Bronchial epithelial cell (primary cell): ENCODE results near the gene SLC38A1. TPM values are rescaled to one million over a fixed set of nuclear protein-coding genes. Genes with fewer than 3 reads are reported as not detected.
A peak's percentile ranks its signal among the peaks of the same experiment; 100 is the strongest.

Source experiments
- DNase-seq: peaks from one replicate; pipeline ENCODE4 v3.0.0-alpha.2; 2010; ENCODE audit warnings: low read depth
- FAIRE-seq: peaks from 2 replicates; lab custom pipeline; 2011; peaks lifted over from hg19 to GRCh38; lab: Jason Lieb, UNC
- H3K27me3 ChIP-seq: 2 replicates; pipeline ENCODE4 v1.5.1; 2011; ENCODE audit warnings: low read length; ENCODE audit not compliant: control insufficient read depth, insufficient read depth
- H3K36me3 ChIP-seq: 2 replicates; pipeline ENCODE4 v1.5.1; 2011; ENCODE audit warnings: low read length; ENCODE audit not compliant: control insufficient read depth, insufficient read depth
- H3K4me3 ChIP-seq: 2 replicates; pipeline ENCODE4 v1.5.1; 2011; ENCODE audit warnings: mild to moderate bottlenecking, low read depth, low read length, control low read depth
- total RNA-seq: library from RNA; depleted of rRNA; stranded (reverse); fragments of >200 nt; gene quantifications from 2 replicates; pipeline ENCODE4 v1.2.1, GENCODE V29; 2014
- TF ChIP-seq, protein P1 (sequence below): IDR thresholded peaks from 2 replicates; pipeline ENCODE4 v1.5.1; 2011; ENCODE audit warnings: mild to moderate bottlenecking, moderate library complexity, low read length, control low read depth, inconsistent platforms; ENCODE audit not compliant: insufficient read depth, severe bottlenecking

The SLC38A1 gene
- total RNA-seq, 1 donor from 2014 or later: 263 TPM

DNA sequence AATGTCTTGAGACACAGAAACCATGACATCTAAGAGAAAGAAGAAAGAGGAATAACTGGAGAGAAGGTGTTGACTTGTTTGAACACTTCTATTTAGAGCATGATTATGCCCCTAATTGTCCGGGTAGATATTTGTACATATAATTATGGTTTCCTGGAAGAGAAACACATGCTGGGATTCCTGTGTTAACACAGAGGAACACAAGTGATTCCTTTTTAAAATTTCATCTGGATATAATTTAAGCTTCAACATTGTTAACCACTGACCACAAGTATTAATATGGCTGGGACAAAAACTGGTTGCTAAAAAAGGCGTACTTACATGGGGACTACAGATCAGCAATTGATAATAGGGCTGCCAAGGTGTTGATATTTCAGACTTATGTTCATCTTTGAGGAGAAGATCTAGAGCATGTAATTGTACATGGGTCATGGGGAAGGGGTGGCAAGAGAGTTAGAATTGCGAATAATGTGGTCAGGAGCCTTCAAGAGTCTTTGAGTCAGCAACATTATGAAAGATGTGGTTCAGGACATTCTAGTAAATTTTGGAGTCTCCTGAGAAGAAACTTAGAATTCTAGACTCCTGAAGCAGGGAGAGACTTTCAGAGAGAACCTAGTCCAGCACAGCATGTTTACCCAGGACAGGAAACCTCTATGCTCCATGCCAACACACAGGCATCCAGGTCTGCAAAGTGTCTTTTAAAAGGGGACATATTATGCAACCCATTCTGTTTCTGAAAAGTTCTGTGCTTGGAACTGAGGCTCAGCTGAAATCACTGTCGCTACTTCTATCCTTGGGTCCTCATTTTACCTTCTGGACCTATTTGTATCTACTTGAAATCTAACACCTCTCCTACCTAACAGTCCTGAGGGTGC is 56.5 kb downstream of the SLC38A1 start:
- Histone ChIP-seq H3K27me3 (no peaks in the 10 kb centered on the region), H3K4me3 (no peak overlapping the region), H3K36me3 (peaks cover 15% of the 10 kb centered on the region)
- DNase-seq (no peak), FAIRE-seq (no peak)
- TF ChIP-seq, protein P1, sequence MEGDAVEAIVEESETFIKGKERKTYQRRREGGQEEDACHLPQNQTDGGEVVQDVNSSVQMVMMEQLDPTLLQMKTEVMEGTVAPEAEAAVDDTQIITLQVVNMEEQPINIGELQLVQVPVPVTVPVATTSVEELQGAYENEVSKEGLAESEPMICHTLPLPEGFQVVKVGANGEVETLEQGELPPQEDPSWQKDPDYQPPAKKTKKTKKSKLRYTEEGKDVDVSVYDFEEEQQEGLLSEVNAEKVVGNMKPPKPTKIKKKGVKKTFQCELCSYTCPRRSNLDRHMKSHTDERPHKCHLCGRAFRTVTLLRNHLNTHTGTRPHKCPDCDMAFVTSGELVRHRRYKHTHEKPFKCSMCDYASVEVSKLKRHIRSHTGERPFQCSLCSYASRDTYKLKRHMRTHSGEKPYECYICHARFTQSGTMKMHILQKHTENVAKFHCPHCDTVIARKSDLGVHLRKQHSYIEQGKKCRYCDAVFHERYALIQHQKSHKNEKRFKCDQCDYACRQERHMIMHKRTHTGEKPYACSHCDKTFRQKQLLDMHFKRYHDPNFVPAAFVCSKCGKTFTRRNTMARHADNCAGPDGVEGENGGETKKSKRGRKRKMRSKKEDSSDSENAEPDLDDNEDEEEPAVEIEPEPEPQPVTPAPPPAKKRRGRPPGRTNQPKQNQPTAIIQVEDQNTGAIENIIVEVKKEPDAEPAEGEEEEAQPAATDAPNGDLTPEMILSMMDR: no peak

DNA sequence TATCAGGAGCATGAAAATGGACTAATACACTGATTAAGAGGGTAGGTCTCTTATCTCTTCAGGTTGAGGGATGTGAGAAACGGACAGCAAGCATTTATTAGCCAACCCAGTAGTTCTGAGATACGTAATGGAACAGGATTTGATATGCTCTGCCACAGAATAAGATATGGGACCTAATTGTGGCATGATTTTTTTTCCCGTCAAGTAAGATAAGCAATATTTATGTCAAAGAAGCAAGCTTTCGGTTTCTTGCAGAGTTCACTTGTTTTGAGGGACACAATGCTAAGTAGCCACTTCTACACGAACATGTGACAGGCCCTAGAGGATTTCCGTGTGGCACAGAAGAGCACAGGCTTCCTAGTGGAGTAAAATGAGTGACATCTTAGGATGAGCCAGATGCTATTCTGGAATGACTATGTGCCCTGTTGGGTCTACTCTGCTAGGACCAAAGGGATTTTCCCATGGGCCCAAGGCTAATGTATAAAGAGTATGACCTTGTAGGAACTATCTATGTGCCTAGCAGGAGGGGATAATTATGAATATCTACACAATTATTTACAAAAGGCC is 57.9 kb downstream of the SLC38A1 start:
- DNase-seq: no peak
- TF ChIP-seq, protein P1: no peak
- Histone ChIP-seq H3K4me3 (no peak overlapping the region), H3K27me3 (no peaks in the 10 kb centered on the region), H3K36me3 (peaks cover 19% of the 10 kb centered on the region)
- FAIRE-seq: no peak

- TF ChIP-seq, protein P1: no peak
- DNase-seq (peak; percentile 96), FAIRE-seq (peak; percentile 32)
- no peak overlapping the region for H3K4me3 ChIP-seq
- H3K36me3 ChIP-seq: peaks cover 20% of the 10 kb centered on the region
- no peaks in the 10 kb centered on the region for H3K27me3 ChIP-seq
These were observed 58.6 kb downstream of the SLC38A1 start for GRCh38 chr12:46209914-46210872.

- no peak overlapping the region for H3K4me3 ChIP-seq
- peaks cover 19% of the 10 kb centered on the region for H3K36me3 ChIP-seq
- no peaks in the 10 kb centered on the region for H3K27me3 ChIP-seq
- no peak for DNase-seq
- FAIRE-seq: no peak
- TF ChIP-seq, protein P1: no peak
These were observed 59.7 kb downstream of the SLC38A1 start for GRCh38 chr12:46209170-46209569.

- TF ChIP-seq, protein P1: no peak
- no peak overlapping the region for H3K4me3 ChIP-seq
- DNase-seq: no peak
- no peaks in the 10 kb centered on the region for H3K27me3 ChIP-seq
- H3K36me3 ChIP-seq: peaks cover 22% of the 10 kb centered on the region
- no peak for FAIRE-seq
These were observed 60.5 kb downstream of the SLC38A1 start for GRCh38 chr12:46208370-46208769.
